ENCODE data around the gene ZNF710.

The ZNF710 gene

GRCh38 chr15:90039996-90040395 lies 38.9 kb downstream of the ZNF710 start:
- DNase-seq (ENCODE audit: low read depth, low spot score): no peak

GRCh38 chr15:90040618-90041017 lies 39.5 kb downstream of the ZNF710 start:
- DNase-seq (ENCODE audit: low read depth, low spot score): no peak

GRCh38 chr15:90042356-90042755 lies 41.2 kb downstream of the ZNF710 start:
- no peak for DNase-seq (ENCODE audit: low read depth, low spot score)

GRCh38 chr15:90042766-90043529 lies 41.8 kb downstream of the ZNF710 start:
- no peak for DNase-seq (ENCODE audit: low read depth, low spot score)

- no peak for DNase-seq (ENCODE audit: low read depth, low spot score)
Measured at GRCh38 chr15:90043530-90044010, 42.4 kb downstream of the ZNF710 start.

- no peak for DNase-seq (ENCODE audit: low read depth, low spot score)
Measured at GRCh38 chr15:90044191-90044590, 43.1 kb downstream of the ZNF710 start.

- DNase-seq (ENCODE audit: low read depth, low spot score): no peak
Measured at GRCh38 chr15:90044916-90045371, 43.8 kb downstream of the ZNF710 start.

GRCh38 chr15:90046289-90046688 lies 45.2 kb downstream of the ZNF710 start:
- DNase-seq (ENCODE audit: low read depth, low spot score): no peak

- no peak for DNase-seq (ENCODE audit: low read depth, low spot score)
Measured at GRCh38 chr15:90046911-90047392, 45.8 kb downstream of the ZNF710 start.

- no peak for DNase-seq (ENCODE audit: low read depth, low spot score)
Measured at GRCh38 chr15:90047956-90048575, 46.9 kb downstream of the ZNF710 start.

GRCh38 chr15:90049030-90049429 lies 47.9 kb downstream of the ZNF710 start:
- DNase-seq (ENCODE audit: low read depth, low spot score): no peak

GRCh38 chr15:90049666-90050604 lies 48.8 kb downstream of the ZNF710 start:
- no peak for DNase-seq (ENCODE audit: low read depth, low spot score)

- DNase-seq (ENCODE audit: low read depth, low spot score): no peak
Measured at GRCh38 chr15:90051874-90052273, 50.8 kb downstream of the ZNF710 start.

GRCh38 chr15:90053685-90054466 lies 52.8 kb downstream of the ZNF710 start:
- DNase-seq (ENCODE audit: low read depth, low spot score): no peak

GRCh38 chr15:90054618-90055097 lies 53.5 kb downstream of the ZNF710 start:
- no peak for DNase-seq (ENCODE audit: low read depth, low spot score)

- DNase-seq (ENCODE audit: low read depth, low spot score): no peak
Measured at GRCh38 chr15:90055182-90055581, 54.1 kb downstream of the ZNF710 start.

GRCh38 chr15:90056529-90056928 lies 55.4 kb downstream of the ZNF710 start:
- no peak for DNase-seq (ENCODE audit: low read depth, low spot score)

- no peak for DNase-seq (ENCODE audit: low read depth, low spot score)
Measured at GRCh38 chr15:90058308-90058707, 57.2 kb downstream of the ZNF710 start.

- DNase-seq (ENCODE audit: low read depth, low spot score): no peak
Measured at GRCh38 chr15:90058775-90059174, 57.7 kb downstream of the ZNF710 start.

GRCh38 chr15:90059208-90059985 lies 58.3 kb downstream of the ZNF710 start:
- DNase-seq (ENCODE audit: low read depth, low spot score): no peak

All from smooth muscle cell of the brain vasculature (primary cell).